Tibial nerve (tissue), 3 donors: Measurements from ENCODE around the gene TNS2.

Experiments used
- CTCF ChIP-seq, 5 experiments: fragments of 200-600 bp in 3 of 5; fragments of 450-650 bp in 2 of 5; sonication (generic) in 3 of 5; IDR thresholded peaks; one replicate each; pipeline ENCODE4 v1.5.1; 2016 to 2019; ENCODE audit warnings: antibody characterized with exemption in 5 of 5, mild to moderate bottlenecking in 3 of 5, moderate library complexity in 2 of 5
- POLR2A ChIP-seq, 2 donors: fragments of 450-650 bp; IDR thresholded peaks; one replicate each; pipeline ENCODE4 v1.6.1; 2017; ENCODE audit warnings: antibody characterized with exemption in 2 of 2, mild to moderate bottlenecking in 2 of 2, moderate library complexity in 2 of 2

DNA sequence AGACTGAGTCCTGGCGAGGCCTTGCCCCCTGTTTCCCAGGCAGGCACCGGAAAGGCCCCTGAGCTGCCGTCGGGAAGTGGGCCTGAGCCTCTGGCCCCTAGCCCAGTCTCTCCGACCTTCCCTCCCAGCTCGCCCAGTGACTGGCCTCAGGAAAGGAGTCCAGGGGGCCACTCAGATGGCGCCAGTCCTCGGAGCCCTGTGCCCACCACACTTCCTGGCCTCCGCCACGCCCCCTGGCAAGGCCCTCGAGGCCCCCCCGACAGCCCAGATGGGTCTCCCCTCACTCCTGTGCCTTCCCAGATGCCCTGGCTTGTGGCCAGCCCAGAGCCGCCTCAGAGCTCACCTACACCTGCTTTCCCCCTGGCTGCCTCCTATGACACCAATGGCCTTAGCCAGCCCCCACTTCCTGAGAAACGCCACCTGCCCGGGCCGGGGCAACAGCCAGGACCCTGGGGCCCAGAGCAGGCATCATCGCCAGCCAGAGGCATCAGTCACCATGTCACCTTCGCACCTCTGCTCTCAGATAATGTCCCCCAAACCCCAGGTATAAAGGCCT lies 10.9 kb downstream of the TNS2 start:
- TF ChIP-seq CTCF (IDR thresholded peaks at IDR 0.05), result no peak
- no peak for TF ChIP-seq POLR2A (IDR thresholded peaks at IDR 0.05)
